K562 (cell line): Measurements from ENCODE around the gene CYSRT1. TPM values are rescaled to one million over a fixed set of nuclear protein-coding genes. Genes with fewer than 3 reads are reported as not detected.

Experiments
- BRCA1 ChIP-seq, 2 experiments: fragments of 450-650 bp in 1 of 2; sonication (generic) in 1 of 2; formaldehyde crosslinking in 1 of 2; IDR thresholded peaks; 2 replicates each; pipeline versions ENCODE4 v1.5.0 to v1.6.1; 2017 to 2020; ENCODE audit warnings: mild to moderate bottlenecking in 1 of 2, missing genetic modification reagents in 1 of 2
- CBX3 ChIP-seq, 2 experiments: IDR thresholded peaks; 1 replicate in 1 of 2; 2 replicates in 1 of 2; pipeline ENCODE4 v1.6.1; 2012; ENCODE audit warnings: inconsistent platforms in 2 of 2, low read length in 2 of 2, borderline replicate concordance in 1 of 2, control low read depth in 1 of 2
- ESRRA ChIP-seq: fragments of 450-650 bp; IDR thresholded peaks from 2 replicates; pipeline ENCODE4 v1.6.1; 2014; ENCODE audit warnings: low read depth, mild to moderate bottlenecking, moderate library complexity, borderline replicate concordance
- ETV1 ChIP-seq: fragments of 450-650 bp; conservative IDR thresholded peaks from 2 replicates; pipeline ENCODE4 v1.6.1; 2016; ENCODE audit warnings: missing genetic modification characterization, control low read depth, low read depth, missing compliant biosample characterization
- FIP1L1 ChIP-seq: fragments of 200-400 bp; formaldehyde crosslinking; IDR thresholded peaks from 2 replicates; pipeline ENCODE4 v1.6.1; 2018; ENCODE audit warnings: mild to moderate bottlenecking, low read depth, low read length; ENCODE audit not compliant: poor library complexity, severe bottlenecking
- GATA2 ChIP-seq: sonication (generic); formaldehyde crosslinking; IDR thresholded peaks from 2 replicates; pipeline ENCODE4 v1.4.0; 2020; ENCODE audit warnings: mild to moderate bottlenecking, missing genetic modification reagents
- HNRNPUL1 ChIP-seq: fragments of 200-400 bp; formaldehyde crosslinking; IDR thresholded peaks from 2 replicates; pipeline ENCODE4 v1.6.1; 2017; ENCODE audit warnings: low read length
- MAZ ChIP-seq, 2 experiments: fragments of 450-650 bp in 1 of 2; sonication (generic) in 1 of 2; formaldehyde crosslinking; IDR thresholded peaks in 1 of 2; conservative IDR thresholded peaks in 1 of 2; 2 replicates each; pipeline versions ENCODE4 v1.4.0 to v1.5.0; 2020; ENCODE audit warnings: mild to moderate bottlenecking in 1 of 2, missing genetic modification reagents in 1 of 2
- MEF2D ChIP-seq: conservative IDR thresholded peaks from 2 replicates; pipeline ENCODE4 v1.6.1; 2016; ENCODE audit warnings: low read depth, missing genetic modification characterization, missing compliant biosample characterization
- NFIX ChIP-seq: fragments of 250-450 bp; sonication (Bioruptor Pico); IDR thresholded peaks from 2 replicates; pipeline ENCODE4 v1.4.0; 2020; ENCODE audit warnings: low read depth, mild to moderate bottlenecking, moderate library complexity
- PYGO2 ChIP-seq: fragments of 450-650 bp; IDR thresholded peaks from 2 replicates; pipeline ENCODE4 v1.6.1; 2016; ENCODE audit warnings: mild to moderate bottlenecking, missing genetic modification characterization, moderate library complexity, missing compliant biosample characterization
- SAP30 ChIP-seq: fragments of 200-600 bp; sonication (generic); IDR thresholded peaks from 2 replicates; pipeline ENCODE4 v1.6.1; 2012; ENCODE audit warnings: borderline replicate concordance, low read depth, mild to moderate bottlenecking, moderate library complexity, low read length, control low read depth, inconsistent platforms; ENCODE audit not compliant: insufficient read depth, poor library complexity, severe bottlenecking
- TAF9B ChIP-seq: fragments of 450-650 bp; IDR thresholded peaks from 2 replicates; pipeline ENCODE4 v1.6.1; 2018; ENCODE audit warnings: mild to moderate bottlenecking; ENCODE audit not compliant: partially characterized antibody
- YY1 ChIP-seq, 3 experiments: IDR thresholded peaks; 2 replicates each; pipeline ENCODE4 v1.6.1; 2011; ENCODE audit warnings: low read length in 2 of 3, mild to moderate bottlenecking in 2 of 3, moderate library complexity in 2 of 3, borderline replicate concordance in 1 of 3, control low read depth in 1 of 3, low read depth in 1 of 3; ENCODE audit not compliant: insufficient read depth in 3 of 3, insufficient replicate concordance in 2 of 3, control insufficient read depth in 1 of 3, insufficient read length in 1 of 3; ENCODE audit errors: extremely low read depth in 1 of 3
- ZKSCAN8 ChIP-seq: fragments of 200-800 bp; sonication (Bioruptor generic); IDR thresholded peaks from 2 replicates; pipeline ENCODE4 v1.6.1; 2016; ENCODE audit warnings: missing genetic modification characterization, missing compliant biosample characterization
- ZNF124 ChIP-seq: sonication (generic); formaldehyde crosslinking; IDR thresholded peaks from 2 replicates; pipeline ENCODE4 v1.8.1; 2022; ENCODE audit warnings: missing genetic modification reagents
- ZNF165 ChIP-seq: fragments of 250-450 bp; sonication (Bioruptor Pico); IDR thresholded peaks from 2 replicates; pipeline ENCODE4 v1.4.0; 2020; ENCODE audit warnings: borderline replicate concordance
- ZNF717 ChIP-seq: fragments of 250-450 bp; sonication (Bioruptor Pico); IDR thresholded peaks from 2 replicates; pipeline ENCODE4 v1.5.0; 2021
- polyA plus RNA-seq, 8 experiments: library from polyadenylated mRNA; depleted of rRNA in 4 of 8; stranded (reverse) in 5 of 8; unstranded in 3 of 8; fragments of >200 nt; fragmentation: Nextera tagmentation in 2 of 8; fragmentation: Illumina TruSeq in 1 of 8; extraction: Ambion mirVana in 2 of 8; extraction: Trizol in 1 of 8; gene quantifications; 2 replicates each; pipeline versions ENCODE4 v1.2.1 to v1.2.3, GENCODE V29; 2011 to 2014; ENCODE audit warnings: inconsistent platforms in 1 of 8, missing spikeins in 1 of 8
- total RNA-seq, 7 experiments: library from RNA; depleted of rRNA in 6 of 7; stranded (reverse); fragments of >200 nt in 6 of 7; fragmentation: Illumina TruSeq in 2 of 7; extraction: Trizol in 2 of 7; gene quantifications; 2 replicates each; pipeline versions ENCODE4 v1.2.1 to v1.2.3, GENCODE V29; 2011 to 2021; ENCODE audit warnings: low replicate concordance in 1 of 7
- TF ChIP-seq, protein P1 (sequence below): sonication (generic); formaldehyde crosslinking; IDR thresholded peaks from 2 replicates; pipeline ENCODE4 v1.8.0; 2022; ENCODE audit warnings: mild to moderate bottlenecking, missing genetic modification reagents, borderline replicate concordance
- TF ChIP-seq, protein P2 (sequence below): fragments of 250-450 bp; sonication (Bioruptor Pico); IDR thresholded peaks from 2 replicates; pipeline ENCODE4 v1.5.0; 2020; ENCODE audit warnings: mild to moderate bottlenecking
- TF ChIP-seq, protein P3 (sequence below): sonication (generic); formaldehyde crosslinking; IDR thresholded peaks from 2 replicates; pipeline ENCODE4 v1.8.0; 2022; ENCODE audit warnings: missing genetic modification reagents, mild to moderate bottlenecking, moderate library complexity, borderline replicate concordance

The CYSRT1 gene
- total and polyA plus RNA-seq, 9 of the 15 experiments (the other 6 are each of a cell fraction or from before 2014, with no cell fraction given): 0.04 to 1.4 (median 0.42) TPM; not detected in 3

DNA sequence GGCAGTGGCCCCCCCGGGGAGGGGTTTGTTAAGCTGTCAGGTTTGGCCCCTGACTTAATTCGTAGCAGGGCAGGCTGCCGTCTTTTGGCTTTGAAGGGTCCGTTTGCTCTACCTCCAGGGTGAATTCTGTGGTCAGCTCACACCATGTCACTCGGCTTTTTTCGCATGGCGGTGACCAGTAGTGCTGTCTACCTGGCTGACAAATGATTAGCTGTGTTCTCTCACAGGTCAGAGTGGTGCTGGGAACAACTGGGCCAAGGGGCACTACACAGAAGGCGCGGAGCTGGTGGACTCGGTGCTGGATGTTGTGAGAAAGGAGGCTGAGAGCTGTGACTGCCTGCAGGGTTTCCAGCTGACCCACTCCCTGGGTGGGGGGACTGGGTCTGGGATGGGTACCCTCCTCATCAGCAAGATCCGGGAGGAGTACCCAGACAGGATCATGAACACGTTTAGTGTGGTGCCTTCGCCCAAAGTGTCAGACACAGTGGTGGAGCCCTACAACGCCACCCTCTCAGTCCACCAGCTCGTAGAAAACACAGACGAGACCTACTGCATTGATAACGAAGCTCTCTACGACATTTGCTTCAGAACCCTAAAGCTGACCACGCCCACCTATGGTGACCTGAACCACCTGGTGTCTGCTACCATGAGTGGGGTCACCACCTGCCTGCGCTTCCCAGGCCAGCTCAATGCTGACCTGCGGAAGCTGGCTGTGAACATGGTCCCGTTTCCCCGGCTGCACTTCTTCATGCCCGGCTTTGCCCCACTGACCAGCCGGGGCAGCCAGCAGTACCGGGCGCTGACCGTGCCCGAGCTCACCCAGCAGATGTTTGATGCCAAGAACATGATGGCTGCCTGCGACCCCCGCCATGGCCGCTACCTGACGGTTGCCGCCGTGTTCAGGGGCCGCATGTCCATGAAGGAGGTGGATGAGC, 17.6 kb downstream of the CYSRT1 start (continued):
- TF ChIP-seq, protein P1, sequence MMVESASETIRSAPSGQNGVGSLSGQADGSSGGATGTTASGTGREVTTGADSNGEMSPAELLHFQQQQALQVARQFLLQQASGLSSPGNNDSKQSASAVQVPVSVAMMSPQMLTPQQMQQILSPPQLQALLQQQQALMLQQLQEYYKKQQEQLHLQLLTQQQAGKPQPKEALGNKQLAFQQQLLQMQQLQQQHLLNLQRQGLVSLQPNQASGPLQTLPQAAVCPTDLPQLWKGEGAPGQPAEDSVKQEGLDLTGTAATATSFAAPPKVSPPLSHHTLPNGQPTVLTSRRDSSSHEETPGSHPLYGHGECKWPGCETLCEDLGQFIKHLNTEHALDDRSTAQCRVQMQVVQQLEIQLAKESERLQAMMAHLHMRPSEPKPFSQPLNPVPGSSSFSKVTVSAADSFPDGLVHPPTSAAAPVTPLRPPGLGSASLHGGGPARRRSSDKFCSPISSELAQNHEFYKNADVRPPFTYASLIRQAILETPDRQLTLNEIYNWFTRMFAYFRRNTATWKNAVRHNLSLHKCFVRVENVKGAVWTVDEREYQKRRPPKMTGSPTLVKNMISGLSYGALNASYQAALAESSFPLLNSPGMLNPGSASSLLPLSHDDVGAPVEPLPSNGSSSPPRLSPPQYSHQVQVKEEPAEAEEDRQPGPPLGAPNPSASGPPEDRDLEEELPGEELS (CRISPR knock-in tag): 0 out of 2 replicates have a peak, but pooled peaks have one; percentile 1
- 0 out of 2 replicates have a peak, but pooled peaks have one; percentile 0 for TF ChIP-seq ESRRA
- TF ChIP-seq, protein P2, sequence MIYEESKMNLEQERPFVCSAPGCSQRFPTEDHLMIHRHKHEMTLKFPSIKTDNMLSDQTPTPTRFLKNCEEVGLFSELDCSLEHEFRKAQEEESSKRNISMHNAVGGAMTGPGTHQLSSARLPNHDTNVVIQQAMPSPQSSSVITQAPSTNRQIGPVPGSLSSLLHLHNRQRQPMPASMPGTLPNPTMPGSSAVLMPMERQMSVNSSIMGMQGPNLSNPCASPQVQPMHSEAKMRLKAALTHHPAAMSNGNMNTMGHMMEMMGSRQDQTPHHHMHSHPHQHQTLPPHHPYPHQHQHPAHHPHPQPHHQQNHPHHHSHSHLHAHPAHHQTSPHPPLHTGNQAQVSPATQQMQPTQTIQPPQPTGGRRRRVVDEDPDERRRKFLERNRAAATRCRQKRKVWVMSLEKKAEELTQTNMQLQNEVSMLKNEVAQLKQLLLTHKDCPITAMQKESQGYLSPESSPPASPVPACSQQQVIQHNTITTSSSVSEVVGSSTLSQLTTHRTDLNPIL: no peak
- TF ChIP-seq HNRNPUL1: 0 out of 2 replicates have a peak, but pooled peaks have one; percentile 40
- peak; percentile 20 for TF ChIP-seq SAP30
- no peak for TF ChIP-seq ZKSCAN8 (CRISPR knock-in tag)
- TF ChIP-seq MEF2D (tag): no peak
- no peak for TF ChIP-seq MAZ (CRISPR knock-in tag; conservative IDR thresholded peaks at IDR 0.05 in 1 of 2, IDR thresholded peaks at IDR 0.05 in 1 of 2)
- TF ChIP-seq YY1 (IDR thresholded peaks at IDR 0.05; ENCODE audit: borderline replicate concordance in 1 of 3, control insufficient read depth in 1 of 3, extremely low read depth in 1 of 3, insufficient read depth in 3 of 3, insufficient read length in 1 of 3, insufficient replicate concordance in 2 of 3, low read depth in 1 of 3, low read length in 2 of 3): peak in 1 of 3 experiments; percentile 40
- no peak for TF ChIP-seq ZNF124 (CRISPR knock-in tag)
- TF ChIP-seq TAF9B: no peak
- TF ChIP-seq BRCA1 (IDR thresholded peaks at IDR 0.05): no peak
- no peak for TF ChIP-seq BRCA1 (CRISPR knock-in tag; IDR thresholded peaks at IDR 0.05)
- no peak for TF ChIP-seq NFIX (CRISPR knock-in tag)
- TF ChIP-seq GATA2: no peak
- TF ChIP-seq PYGO2: no peak
- TF ChIP-seq FIP1L1: peak; percentile 89
- no peak for TF ChIP-seq ETV1 (tag)
- TF ChIP-seq, protein P3, sequence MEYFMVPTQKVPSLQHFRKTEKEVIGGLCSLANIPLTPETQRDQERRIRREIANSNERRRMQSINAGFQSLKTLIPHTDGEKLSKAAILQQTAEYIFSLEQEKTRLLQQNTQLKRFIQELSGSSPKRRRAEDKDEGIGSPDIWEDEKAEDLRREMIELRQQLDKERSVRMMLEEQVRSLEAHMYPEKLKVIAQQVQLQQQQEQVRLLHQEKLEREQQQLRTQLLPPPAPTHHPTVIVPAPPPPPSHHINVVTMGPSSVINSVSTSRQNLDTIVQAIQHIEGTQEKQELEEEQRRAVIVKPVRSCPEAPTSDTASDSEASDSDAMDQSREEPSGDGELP: 0 out of 2 replicates have a peak, but pooled peaks have one; percentile 11
- TF ChIP-seq ZNF717 (CRISPR knock-in tag): no peak
- TF ChIP-seq ZNF165 (CRISPR knock-in tag): no peak
- TF ChIP-seq CBX3 (IDR thresholded peaks at IDR 0.05; ENCODE audit: borderline replicate concordance in 1 of 2, low read length in 2 of 2): no peak
